CD4-positive, alpha-beta T cell treated with Interferon gamma for 1 hour (primary cell): Measurements from ENCODE around the gene WDR87.
"Not testable (repeated sequence)": the region's sequence is repeated elsewhere in the genome, so short reads cannot be mapped to it uniquely, and the experiment has no call there.

Experiments
- DNase-seq: peaks from one replicate; pipeline ENCODE4 v3.0.0-alpha.2; 2020

The WDR87 gene

DNA sequence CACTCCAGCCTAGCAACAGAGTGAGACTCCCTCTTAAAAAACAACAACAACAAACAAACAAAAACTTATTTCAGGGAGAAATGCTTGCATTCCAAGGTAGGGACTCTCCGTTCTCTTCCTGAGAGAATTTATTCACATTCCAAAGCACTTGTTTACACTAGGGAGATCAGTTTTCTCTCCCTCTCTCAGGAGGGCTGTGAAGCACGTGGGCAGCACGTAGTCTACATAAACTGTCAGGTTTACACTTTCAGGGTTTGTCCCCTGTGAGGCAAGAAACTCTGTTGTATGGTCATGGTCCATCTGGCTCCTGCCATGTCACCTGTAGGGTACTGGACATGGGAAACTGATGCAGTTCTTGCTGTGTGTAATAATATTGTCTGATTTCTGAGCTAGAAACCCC lies 31.6 kb downstream of the WDR87 start:
- no peak for DNase-seq

DNA sequence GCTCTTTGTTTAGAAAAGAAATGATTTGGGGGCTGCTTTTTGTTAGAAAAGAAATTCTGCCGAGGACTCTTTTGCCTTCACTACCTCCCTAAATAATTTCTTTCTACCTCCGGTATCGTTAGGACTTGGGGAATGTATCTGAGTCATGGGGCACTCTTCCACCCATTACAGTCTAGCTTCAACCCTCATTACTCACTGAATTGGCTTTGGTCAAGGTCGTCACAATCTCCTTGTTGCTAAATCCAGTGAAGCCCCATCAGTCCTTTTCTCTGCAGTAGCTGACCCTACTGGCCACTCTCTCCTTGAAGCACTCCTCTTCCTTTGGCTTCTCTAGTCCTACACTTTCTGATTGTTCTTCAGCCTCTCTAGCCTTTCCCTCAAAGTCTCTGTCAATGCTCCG lies 34.0 kb downstream of the WDR87 start:
- DNase-seq, result no peak

DNA sequence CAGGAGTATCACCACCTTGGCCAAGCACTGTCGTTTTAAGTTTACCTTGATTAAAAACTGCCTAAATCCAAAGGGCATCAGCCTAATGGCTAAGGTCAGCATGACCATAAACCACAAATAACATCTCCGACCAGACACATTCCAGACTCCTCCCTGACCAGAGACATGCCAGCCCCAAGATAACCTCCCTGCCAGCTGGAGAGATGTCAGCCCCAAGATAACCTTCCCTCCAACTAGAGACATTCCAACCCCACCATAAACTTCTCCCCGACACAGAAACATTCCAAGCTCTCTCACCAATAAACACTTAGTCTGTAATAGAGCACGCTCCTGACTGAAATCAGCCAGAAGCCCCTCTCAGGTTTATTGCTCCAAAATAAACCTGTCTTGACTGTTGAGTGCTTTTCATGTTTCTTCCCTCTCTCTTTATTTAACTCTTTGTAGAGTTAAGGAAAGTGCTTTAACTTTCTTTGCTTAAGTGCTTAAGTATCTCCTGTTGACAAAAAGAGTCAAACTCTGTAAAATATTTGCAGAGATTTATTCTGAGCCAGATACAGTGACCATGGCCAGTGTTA lies 36.5 kb downstream of the WDR87 start:
- DNase-seq, result no peak

DNA sequence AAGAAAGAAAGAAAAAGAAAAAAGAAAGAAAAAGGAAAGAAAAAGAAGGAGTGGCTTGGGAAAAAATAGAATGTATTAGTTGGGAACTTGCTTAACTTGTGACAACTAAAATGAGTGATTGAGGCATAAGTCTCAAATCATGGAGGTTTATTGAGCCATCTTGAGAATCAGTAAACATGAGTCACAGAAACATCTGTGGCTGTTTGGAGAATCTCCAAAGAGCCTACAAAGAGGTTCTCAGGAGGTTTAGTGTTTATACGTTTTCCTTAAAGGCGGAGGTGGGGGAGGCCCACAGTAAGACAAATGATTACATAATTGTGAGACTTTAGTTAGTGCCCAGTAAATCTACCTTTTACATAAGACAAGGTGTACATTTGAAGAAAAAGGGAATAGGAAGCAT lies 38.6 kb downstream of the WDR87 start:
- DNase-seq, result no peak

DNA sequence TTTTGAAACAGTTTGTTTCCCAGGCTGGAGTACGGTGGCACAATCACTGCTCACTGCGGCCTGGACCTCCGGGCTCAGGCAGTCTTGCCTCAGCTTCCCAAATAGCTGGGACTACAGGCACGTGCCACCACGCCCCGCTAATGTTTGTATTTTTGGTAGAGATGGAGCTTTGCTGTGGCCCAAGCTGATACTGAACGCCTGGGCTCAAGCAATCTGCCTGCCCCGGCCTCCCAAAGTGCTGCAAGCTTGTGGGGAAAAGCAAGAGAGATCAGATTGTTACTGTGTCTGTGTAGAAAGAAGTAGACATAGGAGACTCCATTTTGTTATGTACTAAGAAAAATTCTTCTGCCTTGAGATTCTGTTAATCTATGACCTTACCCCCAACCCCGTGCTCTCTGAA lies 40.5 kb downstream of the WDR87 start:
- not testable (repeated sequence) for DNase-seq

DNA sequence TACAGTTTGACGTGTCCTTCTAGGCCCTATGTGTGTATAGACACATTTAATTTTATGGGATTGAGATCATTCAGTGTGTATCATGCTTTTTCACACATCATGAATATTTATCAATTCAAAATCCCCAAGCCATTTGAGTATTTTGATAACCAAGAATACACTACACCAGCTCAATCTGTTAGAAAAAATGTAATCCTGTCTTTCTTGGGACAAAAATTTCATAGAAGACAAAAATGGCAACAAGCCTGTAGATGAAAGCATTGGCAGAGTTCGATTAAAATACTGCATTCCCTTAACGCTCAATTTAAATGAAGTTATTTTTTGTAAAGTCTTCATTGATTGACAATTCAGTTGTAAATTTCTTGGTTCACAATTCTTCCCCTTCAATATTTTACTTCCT lies 41.9 kb downstream of the WDR87 start:
- DNase-seq, result no peak

DNA sequence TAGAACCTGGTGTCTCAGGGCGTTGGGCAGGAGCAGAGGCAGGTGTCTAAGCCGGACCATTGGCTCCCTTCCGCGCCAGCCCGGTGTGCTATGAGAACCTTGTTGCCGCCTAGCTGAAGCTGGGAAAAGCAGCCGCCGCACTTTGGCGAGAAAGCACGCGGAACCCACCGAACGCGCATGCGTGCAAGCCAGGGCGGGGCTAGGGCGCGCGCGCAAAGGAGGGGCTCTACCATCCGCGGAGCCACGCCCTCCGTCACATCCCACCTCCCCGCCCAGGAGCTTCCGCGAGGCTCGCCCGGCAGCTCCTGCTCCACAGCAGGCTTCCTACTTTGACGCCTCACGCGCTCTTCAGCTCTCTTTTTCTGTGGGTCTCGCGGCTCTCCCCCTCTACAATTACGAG lies 51.3 kb downstream of the WDR87 start:
- DNase-seq, result peak; percentile 25

DNA sequence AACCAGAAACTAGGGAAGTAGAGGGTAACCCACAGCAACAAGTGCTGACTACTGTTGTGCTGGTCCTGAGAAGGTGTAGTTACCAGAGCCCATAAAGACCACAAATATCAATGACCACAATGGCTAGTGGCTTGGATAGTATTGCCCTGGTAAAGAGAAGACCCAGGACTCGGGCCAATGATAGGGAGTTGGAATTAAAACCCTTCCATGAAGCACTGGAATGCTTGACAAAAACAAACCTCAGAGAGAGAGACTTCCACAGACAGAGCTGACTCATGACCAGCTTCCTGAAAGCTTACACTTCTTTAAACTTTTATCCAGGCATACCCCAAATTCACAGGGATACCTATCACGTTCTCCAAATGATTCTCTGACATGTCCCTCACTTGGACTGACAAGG lies 60.5 kb downstream of the WDR87 start:
- DNase-seq, result no peak
